H1 (cell line): ENCODE measurements around the gene ME3. TPM values are rescaled to one million over a fixed set of nuclear protein-coding genes. Genes with fewer than 3 reads are reported as not detected.

Source experiments
- BCL11A ChIP-seq, 2 experiments: IDR thresholded peaks; one replicate each; pipeline ENCODE4 v1.6.1; 2011; ENCODE audit warnings: low read depth in 2 of 2, low read length in 2 of 2, mild to moderate bottlenecking in 2 of 2
- MAX ChIP-seq: IDR thresholded peaks from 2 replicates; pipeline ENCODE4 v1.6.1; 2012; ENCODE audit warnings: inconsistent platforms
- SIRT6 ChIP-seq: IDR thresholded peaks from one replicate; pipeline ENCODE4 v1.7.1; 2012; ENCODE audit warnings: low read length, inconsistent platforms
- TAF7 ChIP-seq: optimal IDR thresholded peaks from 2 replicates; pipeline ENCODE3; 2011; ENCODE audit warnings: low read depth, mild to moderate bottlenecking, inconsistent platforms, low read length, moderate library complexity, borderline replicate concordance
- TEAD4 ChIP-seq: IDR thresholded peaks from 2 replicates; pipeline ENCODE4 v1.6.1; 2012; ENCODE audit warnings: low read depth, low read length, inconsistent platforms, mixed read lengths
- polyA plus RNA-seq, 7 experiments: library from polyadenylated mRNA; depleted of rRNA in 3 of 7; stranded (reverse) in 5 of 7; unstranded in 2 of 7; fragments of >200 nt in 5 of 7; fragments of 200-250 nt in 2 of 7; gene quantifications; 1 replicate in 5 of 7; 2 replicates in 1 of 7; 4 replicates in 1 of 7; pipeline versions ENCODE4 v1.2.1 to v1.2.3, GENCODE V29; 2011 to 2013; ENCODE audit warnings: missing spikeins in 2 of 7, mixed read lengths in 2 of 7
- total RNA-seq: library from RNA; stranded (reverse); fragmentation: NEBNext Ultra II Directional; extraction: Animal tissue kit (Norgen Biotek cat#: 25700); gene quantifications from 2 replicates; pipeline ENCODE4 v1.2.1, GENCODE V29; 2021

ME3 gene
- total and polyA plus RNA-seq, 2 of the 8 experiments (the other 6 are each of a cell fraction or from before 2014, with no cell fraction given): 1.5 to 2.8 TPM

GRCh38 chr11:86704710-86705109, 32.3 kb upstream of the ME3 start (continued):
- TF ChIP-seq BCL11A (IDR thresholded peaks at IDR 0.05; ENCODE audit: low read depth in 2 of 2, low read length in 2 of 2) (no peak), MAX (no peak), SIRT6 (no peak), TEAD4 (no peak), TAF7 (no peak)
